Peyer's patch (tissue), 4 donors: Measurements from ENCODE around the gene TCAF1.

ENCODE experiments used
- POLR2A ChIP-seq, 2 donors: fragments of 450-650 bp; IDR thresholded peaks; one replicate each; pipeline ENCODE4 v1.5.1; 2017; ENCODE audit warnings: antibody characterized with exemption in 2 of 2, mild to moderate bottlenecking in 2 of 2, moderate library complexity in 2 of 2
- TF ChIP-seq, protein P1 (sequence below), 6 experiments: fragments of 450-650 bp in 4 of 6; fragments of 200-600 bp in 2 of 6; sonication (generic) in 1 of 6; IDR thresholded peaks; one replicate each; pipeline ENCODE4 v1.5.1; 2017 to 2019; ENCODE audit warnings: antibody characterized with exemption in 6 of 6, mild to moderate bottlenecking in 3 of 6, moderate library complexity in 1 of 6

DNA sequence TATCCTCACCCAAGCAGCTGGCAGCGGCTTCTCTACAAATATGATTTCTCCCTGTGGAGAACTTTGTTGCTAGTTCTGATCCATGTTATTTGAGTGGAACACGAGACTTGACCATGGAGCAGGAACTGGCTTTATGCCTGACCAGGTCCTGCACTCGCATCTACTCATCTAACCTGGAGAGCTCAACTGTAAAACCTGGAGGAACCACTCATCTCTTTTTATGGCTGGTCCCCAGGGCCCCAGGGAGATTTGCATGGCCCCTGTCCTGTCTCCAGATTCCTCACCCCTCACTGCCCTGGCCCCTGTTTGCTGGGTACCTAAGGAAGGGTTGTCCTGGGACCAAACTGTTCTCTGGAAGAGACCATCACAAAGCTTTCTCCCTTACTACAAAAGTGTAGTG is 16.0 kb downstream of the TCAF1 start:
- TF ChIP-seq, protein P1, sequence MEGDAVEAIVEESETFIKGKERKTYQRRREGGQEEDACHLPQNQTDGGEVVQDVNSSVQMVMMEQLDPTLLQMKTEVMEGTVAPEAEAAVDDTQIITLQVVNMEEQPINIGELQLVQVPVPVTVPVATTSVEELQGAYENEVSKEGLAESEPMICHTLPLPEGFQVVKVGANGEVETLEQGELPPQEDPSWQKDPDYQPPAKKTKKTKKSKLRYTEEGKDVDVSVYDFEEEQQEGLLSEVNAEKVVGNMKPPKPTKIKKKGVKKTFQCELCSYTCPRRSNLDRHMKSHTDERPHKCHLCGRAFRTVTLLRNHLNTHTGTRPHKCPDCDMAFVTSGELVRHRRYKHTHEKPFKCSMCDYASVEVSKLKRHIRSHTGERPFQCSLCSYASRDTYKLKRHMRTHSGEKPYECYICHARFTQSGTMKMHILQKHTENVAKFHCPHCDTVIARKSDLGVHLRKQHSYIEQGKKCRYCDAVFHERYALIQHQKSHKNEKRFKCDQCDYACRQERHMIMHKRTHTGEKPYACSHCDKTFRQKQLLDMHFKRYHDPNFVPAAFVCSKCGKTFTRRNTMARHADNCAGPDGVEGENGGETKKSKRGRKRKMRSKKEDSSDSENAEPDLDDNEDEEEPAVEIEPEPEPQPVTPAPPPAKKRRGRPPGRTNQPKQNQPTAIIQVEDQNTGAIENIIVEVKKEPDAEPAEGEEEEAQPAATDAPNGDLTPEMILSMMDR (IDR thresholded peaks at IDR 0.05): no peak
- no peak for TF ChIP-seq POLR2A (IDR thresholded peaks at IDR 0.05)
